Measurements from ENCODE around the gene SNRPA1. TPM values are rescaled to one million over a fixed set of nuclear protein-coding genes. Genes with fewer than 3 reads are reported as not detected.

SNRPA1 gene
- total RNA-seq, 1 experiment from 2014 or later = 99.5 TPM

- no TSS peak for BruUV-seq (replicated peaks)
- ChIA-PET CTCF (interaction anchor here (0.9 to 21.3 kb wide), 4 partner anchors 52 to 362 kb away, joined by 3 to 320 read pairs (median 4); no protein-coding TSS in a partner anchor), POLR2A (interaction anchor here (0.5 to 5.7 kb wide), 13 partner anchors 11 to 694 kb away, joined by 3 to 102 read pairs (median 4); partner anchors contain the start of genes ASB7 and LINS1)
- intact Hi-C loops (cut with micrococcal nuclease) = loop anchor here (5.0 to 10.0 kb wide), 2 partner anchors 206 to 428 kb away; partner anchors contain the start of gene TARS3
- no peaks in the 10 kb centered on the region for H3K27me3 Mint-ChIP-seq (ENCODE audit: insufficient read depth, unreplicated experiment)
- peak overlapping the region; percentile 49 for H3K27ac Mint-ChIP-seq (ENCODE audit: low read depth, unreplicated experiment)
- peak; percentile 40 for DNase-seq (ENCODE audit: unreplicated experiment)
- peaks cover 18% of the 10 kb centered on the region for H3K36me3 Mint-ChIP-seq (ENCODE audit: insufficient read depth, unreplicated experiment)
- no peaks in the 10 kb centered on the region for H3K9me3 Mint-ChIP-seq (ENCODE audit: unreplicated experiment)
- H3K4me1 Mint-ChIP-seq (ENCODE audit: insufficient read depth, unreplicated experiment) = peaks cover 22% of the 10 kb centered on the region
- H3K4me3 Mint-ChIP-seq (ENCODE audit: unreplicated experiment) = peak overlapping the region; percentile 79
- no peak for TF ChIP-seq CTCF (IDR thresholded peaks at IDR 0.05; ENCODE audit: unreplicated experiment)
These were observed 1.7 kb upstream of the SNRPA1 start for GRCh38 chr15:101296418-101297405.

- Mint-ChIP-seq H3K4me1 (ENCODE audit: insufficient read depth, unreplicated experiment) (peaks cover 22% of the 10 kb centered on the region), H3K27ac (ENCODE audit: low read depth, unreplicated experiment) (peak overlapping the region; percentile 92), H3K4me3 (ENCODE audit: unreplicated experiment) (peak overlapping the region; percentile 79), H3K9me3 (ENCODE audit: unreplicated experiment) (no peaks in the 10 kb centered on the region), H3K36me3 (ENCODE audit: insufficient read depth, unreplicated experiment) (peaks cover 29% of the 10 kb centered on the region), H3K27me3 (ENCODE audit: insufficient read depth, unreplicated experiment) (no peaks in the 10 kb centered on the region)
- TSS peak; percentile 72 for BruUV-seq (replicated peaks)
- TF ChIP-seq CTCF (IDR thresholded peaks at IDR 0.05; ENCODE audit: unreplicated experiment) = no peak
- intact Hi-C loops (cut with micrococcal nuclease) = loop anchor here (2.0 to 10.0 kb wide), 3 partner anchors 63 to 429 kb away; partner anchors contain the start of gene TARS3
- ChIA-PET POLR2A (interaction anchor here (0.7 to 5.7 kb wide), 19 partner anchors 10 to 945 kb away, joined by 3 to 102 read pairs (median 10); partner anchors contain the start of genes TARS3 and TM2D3), CTCF (interaction anchor here (0.6 to 21.3 kb wide), 4 partner anchors 344 to 363 kb away, joined by 3 to 320 read pairs (median 4); no protein-coding TSS in a partner anchor)
- DNase-seq (ENCODE audit: unreplicated experiment) = peak; percentile 45
These were observed 636 bp upstream of the SNRPA1 start for GRCh38 chr15:101295607-101296161.

GRCh38 chr15:101293122-101293521 is 1.9 kb downstream of the SNRPA1 start:
- POLR2A ChIA-PET = interaction anchor here (1.4 to 5.7 kb wide), 8 partner anchors 8 to 359 kb away, joined by 3 to 102 read pairs (median 34); partner anchors contain the start of gene TM2D3
- peak overlapping the region; percentile 92 for H3K27ac Mint-ChIP-seq (ENCODE audit: low read depth, unreplicated experiment)
- H3K36me3 Mint-ChIP-seq (ENCODE audit: insufficient read depth, unreplicated experiment) = peaks cover 50% of the 10 kb centered on the region
- peak overlapping the region; percentile 79 for H3K4me3 Mint-ChIP-seq (ENCODE audit: unreplicated experiment)
- intact Hi-C loops (cut with micrococcal nuclease) = loop anchor here (10.0 kb wide), 1 partner anchor 432 kb away; the partner anchor contains the start of gene TARS3
- no peaks in the 10 kb centered on the region for H3K27me3 Mint-ChIP-seq (ENCODE audit: insufficient read depth, unreplicated experiment)
- no peak for DNase-seq (ENCODE audit: unreplicated experiment)
- no TSS peak for BruUV-seq (replicated peaks)
- CTCF ChIA-PET = interaction anchor here (0.5 to 21.3 kb wide), 7 partner anchors 11 to 359 kb away, joined by 3 to 320 read pairs (median 4); no protein-coding TSS in a partner anchor
- H3K9me3 Mint-ChIP-seq (ENCODE audit: unreplicated experiment) = no peaks in the 10 kb centered on the region
- no peak for TF ChIP-seq CTCF (IDR thresholded peaks at IDR 0.05; ENCODE audit: unreplicated experiment)
- peaks cover 34% of the 10 kb centered on the region for H3K4me1 Mint-ChIP-seq (ENCODE audit: insufficient read depth, unreplicated experiment)
